Esophagus squamous epithelium (tissue), 5 donors: ENCODE results near the gene PKDCC. TPM values are rescaled to one million over a fixed set of nuclear protein-coding genes. Genes with fewer than 3 reads are reported as not detected.

Experiments used
- DNase-seq: peaks from one replicate; lab custom pipeline; 2025; lab: John Stamatoyannopoulos, UW
- H3K27ac ChIP-seq, 4 donors: fragments of 200-600 bp; sonication (generic); one replicate each; pipeline ENCODE4 v1.5.1; 2016 to 2019; ENCODE audit warnings: mild to moderate bottlenecking in 1 of 4
- H3K27me3 ChIP-seq, 4 donors: fragments of 200-600 bp; sonication (generic); 1 replicate in 3 of 4; 2 replicates in 1 of 4; pipeline versions ENCODE4 v1.5.1 to v1.6.0; 2017 to 2021; ENCODE audit warnings: antibody characterized with exemption in 1 of 4
- H3K36me3 ChIP-seq, 3 donors: fragments of 200-600 bp; sonication (generic); one replicate each; pipeline ENCODE4 v1.5.1; 2016 to 2019
- H3K4me1 ChIP-seq, 3 donors: fragments of 200-600 bp; sonication (generic); one replicate each; pipeline ENCODE4 v1.5.1; 2017 to 2019
- H3K4me3 ChIP-seq, 4 donors: fragments of 200-600 bp; sonication (generic); 1 replicate in 3 of 4; 2 replicates in 1 of 4; pipeline ENCODE4 v1.5.1; 2016 to 2019; ENCODE audit warnings: mild to moderate bottlenecking in 2 of 4, moderate library complexity in 1 of 4
- H3K9me3 ChIP-seq, 3 donors: fragments of 200-600 bp; sonication (generic); one replicate each; pipeline ENCODE4 v1.5.1; 2016 to 2019
- CTCF ChIP-seq, 6 experiments: fragments of 450-650 bp in 4 of 6; fragments of 200-600 bp in 2 of 6; sonication (generic) in 2 of 6; IDR thresholded peaks; one replicate each; pipeline ENCODE4 v1.5.1; 2016 to 2019; ENCODE audit warnings: antibody characterized with exemption in 6 of 6, mild to moderate bottlenecking in 4 of 6, moderate library complexity in 4 of 6
- POLR2A ChIP-seq, 4 donors: fragments of 450-650 bp; IDR thresholded peaks; one replicate each; pipeline ENCODE4 v1.6.1; 2017; ENCODE audit warnings: antibody characterized with exemption in 4 of 4, mild to moderate bottlenecking in 4 of 4, moderate library complexity in 3 of 4
- WGBS, 2 donors: methylation state at CpG; one replicate each; pipeline ENCODE4 v1.1.5; 2018; 5-methylcytosine and 5-hydroxymethylcytosine counted together
- intact Hi-C: fragments of 100-400 bp; cut with DNase I; formaldehyde crosslinking; loops from one replicate; pipeline ENCODE4 v1.15.0; 2022
- total RNA-seq, 4 donors: library from RNA; depleted of rRNA; stranded (reverse); fragments of >200 nt; gene quantifications; one replicate each; pipeline ENCODE4 v1.1.0, GENCODE V29; 2016
- donor health status: DM: yes; HTN: yes; CAD: no.

PKDCC gene
- total RNA-seq, 4 donors from 2014 or later = 0.53 to 16.8 (median 6.4) TPM

- Histone ChIP-seq H3K36me3 (no peaks in the 10 kb centered on the region), H3K4me1 (peaks cover 0 to 20% (median 3%) of the 10 kb centered on the region in 3 donors), H3K9me3 (no peaks in the 10 kb centered on the region), H3K27ac (peak overlapping the region in 1 of 4 donors; percentile 15), H3K4me3 (no peak overlapping the region), H3K27me3 (peaks cover 0 to 11% (median 0%) of the 10 kb centered on the region in 4 donors)
- DNase-seq = no peak
- WGBS, 2 donors = 33 to 82% methylated on average over 3 of the region's 3 CpGs
- intact Hi-C loops = loop anchor here (10.0 kb wide), 2 partner anchors 233 to 273 kb away; partner anchors contain the start of gene COX7A2L
- no peak for TF ChIP-seq CTCF (IDR thresholded peaks at IDR 0.05)
- no peak for TF ChIP-seq POLR2A (IDR thresholded peaks at IDR 0.05)
These were observed 43.9 kb downstream of the PKDCC start for GRCh38 chr2:42091671-42092070.

- intact Hi-C loops = loop anchor here (10.0 kb wide), 2 partner anchors 232 to 272 kb away; partner anchors contain the start of gene COX7A2L
- no peaks in the 10 kb centered on the region for H3K9me3 ChIP-seq
- WGBS, 2 donors = 35% methylated on average over 7 of the region's 7 CpGs
- H3K27ac ChIP-seq = peak overlapping the region in 1 of 4 donors; percentile 15
- peaks cover 0 to 23% (median 3%) of the 10 kb centered on the region in 3 donors for H3K4me1 ChIP-seq
- H3K36me3 ChIP-seq = no peaks in the 10 kb centered on the region
- H3K4me3 ChIP-seq = no peak overlapping the region
- TF ChIP-seq POLR2A (IDR thresholded peaks at IDR 0.05) (no peak), CTCF (IDR thresholded peaks at IDR 0.05) (no peak)
- DNase-seq = no peak
- peaks cover 0 to 8% (median 0%) of the 10 kb centered on the region in 4 donors for H3K27me3 ChIP-seq
These were observed 44.5 kb downstream of the PKDCC start for GRCh38 chr2:42092084-42092996.

GRCh38 chr2:42094114-42094513 lies 46.3 kb downstream of the PKDCC start:
- no peak for DNase-seq
- H3K36me3 ChIP-seq = no peaks in the 10 kb centered on the region
- H3K4me1 ChIP-seq = peaks cover 0 to 39% (median 7%) of the 10 kb centered on the region in 3 donors
- no peak for TF ChIP-seq POLR2A (IDR thresholded peaks at IDR 0.05)
- TF ChIP-seq CTCF (IDR thresholded peaks at IDR 0.05) = no peak
- intact Hi-C loops = loop anchor here (10.0 kb wide), 2 partner anchors 231 to 271 kb away; partner anchors contain the start of gene COX7A2L
- H3K4me3 ChIP-seq = no peak overlapping the region
- no peak overlapping the region for H3K27ac ChIP-seq
- no peaks in the 10 kb centered on the region for H3K27me3 ChIP-seq
- H3K9me3 ChIP-seq = no peaks in the 10 kb centered on the region

GRCh38 chr2:42095923-42096408 lies 48.1 kb downstream of the PKDCC start:
- no peaks in the 10 kb centered on the region for H3K36me3 ChIP-seq
- H3K4me1 ChIP-seq = peaks cover 3 to 51% (median 7%) of the 10 kb centered on the region in 3 donors
- DNase-seq = no peak
- no peaks in the 10 kb centered on the region for H3K9me3 ChIP-seq
- H3K27ac ChIP-seq = no peak overlapping the region
- no peak overlapping the region for H3K4me3 ChIP-seq
- 27 to 41% methylated on average over 2 of the region's 2 CpGs for WGBS, 2 donors
- intact Hi-C loops = loop anchor here (5.0 to 10.0 kb wide), 3 partner anchors 141 to 269 kb away; partner anchors contain the start of gene COX7A2L
- TF ChIP-seq POLR2A (IDR thresholded peaks at IDR 0.05) (no peak), CTCF (IDR thresholded peaks at IDR 0.05) (peak; percentile 55 to 92 (median 85))
- H3K27me3 ChIP-seq = no peaks in the 10 kb centered on the region
